HEK293 (cell line): Measurements from ENCODE around the gene LYL1.

Source experiments
- GLI4 ChIP-seq: fragments of 450-650 bp; formaldehyde crosslinking; IDR thresholded peaks from 2 replicates; pipeline ENCODE4 v1.5.1; 2016; ENCODE audit warnings: missing biosample characterization, missing genetic modification characterization
- HOXC10 ChIP-seq: sonication (generic); formaldehyde crosslinking; IDR thresholded peaks from 2 replicates; pipeline ENCODE4 v1.8.1; 2023; ENCODE audit warnings: mild to moderate bottlenecking, missing genetic modification reagents
- KLF10 ChIP-seq: fragments of 450-650 bp; IDR thresholded peaks from 2 replicates; pipeline ENCODE4 v1.5.1; 2018; ENCODE audit warnings: missing biosample characterization, mild to moderate bottlenecking, missing genetic modification characterization
- KLF7 ChIP-seq: fragments of 450-650 bp; formaldehyde crosslinking; IDR thresholded peaks from 2 replicates; pipeline ENCODE4 v1.5.1; 2016; ENCODE audit warnings: missing biosample characterization, missing genetic modification characterization, borderline replicate concordance
- PATZ1 ChIP-seq: fragments of 450-650 bp; formaldehyde crosslinking; IDR thresholded peaks from 2 replicates; pipeline ENCODE4 v1.5.1; 2016; ENCODE audit warnings: missing biosample characterization, missing genetic modification characterization
- PRDM1 ChIP-seq: fragments of 450-650 bp; formaldehyde crosslinking; IDR thresholded peaks from 2 replicates; pipeline ENCODE4; 2016; ENCODE audit warnings: missing biosample characterization, missing genetic modification characterization
- PRDM2 ChIP-seq: fragments of 450-650 bp; formaldehyde crosslinking; IDR thresholded peaks from 2 replicates; pipeline ENCODE4 v1.5.1; 2016; ENCODE audit warnings: missing biosample characterization, missing genetic modification characterization, borderline replicate concordance
- REPIN1 ChIP-seq: fragments of 450-650 bp; formaldehyde crosslinking; IDR thresholded peaks from 2 replicates; pipeline ENCODE4 v1.5.1; 2017; ENCODE audit warnings: missing biosample characterization, missing genetic modification characterization, low read depth
- TCF7L2 ChIP-seq: IDR thresholded peaks from 2 replicates; pipeline ENCODE4 v1.6.1; 2011; ENCODE audit warnings: low read depth, mild to moderate bottlenecking, inconsistent platforms, low read length, moderate library complexity, borderline replicate concordance
- ZIC2 ChIP-seq: fragments of 450-650 bp; formaldehyde crosslinking; IDR thresholded peaks from 2 replicates; pipeline ENCODE4 v1.5.1; 2016; ENCODE audit warnings: missing biosample characterization, missing genetic modification characterization
- ZNF112 ChIP-seq: fragments of 450-650 bp; formaldehyde crosslinking; IDR thresholded peaks from 2 replicates; pipeline ENCODE4 v1.5.0; 2017; ENCODE audit warnings: missing biosample characterization, missing genetic modification characterization
- ZNF155 ChIP-seq: fragments of 450-650 bp; formaldehyde crosslinking; IDR thresholded peaks from 2 replicates; pipeline ENCODE4 v1.5.1; 2016; ENCODE audit warnings: missing biosample characterization, missing genetic modification characterization
- ZNF19 ChIP-seq: fragments of 450-650 bp; formaldehyde crosslinking; IDR thresholded peaks from 2 replicates; pipeline ENCODE4; 2016; ENCODE audit warnings: missing biosample characterization, missing genetic modification characterization, low read depth
- ZNF280D ChIP-seq: fragments of 450-650 bp; formaldehyde crosslinking; IDR thresholded peaks from 2 replicates; pipeline ENCODE4 v1.5.1; 2016; ENCODE audit warnings: missing biosample characterization, missing genetic modification characterization
- ZNF354C ChIP-seq: fragments of 450-650 bp; formaldehyde crosslinking; IDR thresholded peaks from 2 replicates; pipeline ENCODE4 v1.5.1; 2016; ENCODE audit warnings: missing biosample characterization, missing genetic modification characterization, low read depth, borderline replicate concordance
- ZNF423 ChIP-seq: fragments of 450-650 bp; formaldehyde crosslinking; IDR thresholded peaks from 2 replicates; pipeline ENCODE4 v1.5.1; 2016; ENCODE audit warnings: missing biosample characterization, missing genetic modification characterization
- ZNF48 ChIP-seq: fragments of 450-650 bp; formaldehyde crosslinking; IDR thresholded peaks from 2 replicates; pipeline ENCODE4 v1.5.1; 2016; ENCODE audit warnings: missing biosample characterization, missing genetic modification characterization
- ZNF558 ChIP-seq: fragments of 450-650 bp; formaldehyde crosslinking; IDR thresholded peaks from 2 replicates; pipeline ENCODE4 v1.5.1; 2016; ENCODE audit warnings: missing biosample characterization, missing genetic modification characterization
- ZNF670 ChIP-seq: fragments of 450-650 bp; formaldehyde crosslinking; IDR thresholded peaks from 2 replicates; pipeline ENCODE4 v1.5.1; 2016; ENCODE audit warnings: missing biosample characterization, missing genetic modification characterization, low read depth
- ZNF785 ChIP-seq: fragments of 450-650 bp; formaldehyde crosslinking; IDR thresholded peaks from 2 replicates; pipeline ENCODE4 v1.5.1; 2016; ENCODE audit warnings: missing biosample characterization, missing genetic modification characterization
- TF ChIP-seq, protein P1 (sequence below): fragments of 450-650 bp; formaldehyde crosslinking; conservative IDR thresholded peaks from 2 replicates; pipeline ENCODE4 v1.5.1; 2016; ENCODE audit warnings: low read depth, missing biosample characterization, missing genetic modification characterization
- TF ChIP-seq, protein P2 (sequence below): fragments of 450-650 bp; formaldehyde crosslinking; IDR thresholded peaks from 2 replicates; pipeline ENCODE4 v1.5.1; 2016; ENCODE audit warnings: missing biosample characterization, missing genetic modification characterization, borderline replicate concordance

LYL1 gene

GRCh38 chr19:13082192-13083007 lies 20.3 kb downstream of the LYL1 start (continued):
- TF ChIP-seq PATZ1 (tag by site-specific recombination) = peak; percentile 41; the same call in 1 of the 2 replicates
- TF ChIP-seq ZNF423 (tag by site-specific recombination) = no peak
- no peak for TF ChIP-seq REPIN1 (tag by site-specific recombination)
- no peak for TF ChIP-seq PRDM2
- no peak for TF ChIP-seq TCF7L2
- no peak for TF ChIP-seq ZNF112 (tag by site-specific recombination)
- TF ChIP-seq ZNF19 (tag by site-specific recombination) = no peak
- no peak for TF ChIP-seq GLI4 (tag by site-specific recombination)
- no peak for TF ChIP-seq KLF7
- TF ChIP-seq ZNF558 (tag by site-specific recombination) = no peak
- no peak for TF ChIP-seq ZNF354C (tag by site-specific recombination)
- TF ChIP-seq, protein P1, sequence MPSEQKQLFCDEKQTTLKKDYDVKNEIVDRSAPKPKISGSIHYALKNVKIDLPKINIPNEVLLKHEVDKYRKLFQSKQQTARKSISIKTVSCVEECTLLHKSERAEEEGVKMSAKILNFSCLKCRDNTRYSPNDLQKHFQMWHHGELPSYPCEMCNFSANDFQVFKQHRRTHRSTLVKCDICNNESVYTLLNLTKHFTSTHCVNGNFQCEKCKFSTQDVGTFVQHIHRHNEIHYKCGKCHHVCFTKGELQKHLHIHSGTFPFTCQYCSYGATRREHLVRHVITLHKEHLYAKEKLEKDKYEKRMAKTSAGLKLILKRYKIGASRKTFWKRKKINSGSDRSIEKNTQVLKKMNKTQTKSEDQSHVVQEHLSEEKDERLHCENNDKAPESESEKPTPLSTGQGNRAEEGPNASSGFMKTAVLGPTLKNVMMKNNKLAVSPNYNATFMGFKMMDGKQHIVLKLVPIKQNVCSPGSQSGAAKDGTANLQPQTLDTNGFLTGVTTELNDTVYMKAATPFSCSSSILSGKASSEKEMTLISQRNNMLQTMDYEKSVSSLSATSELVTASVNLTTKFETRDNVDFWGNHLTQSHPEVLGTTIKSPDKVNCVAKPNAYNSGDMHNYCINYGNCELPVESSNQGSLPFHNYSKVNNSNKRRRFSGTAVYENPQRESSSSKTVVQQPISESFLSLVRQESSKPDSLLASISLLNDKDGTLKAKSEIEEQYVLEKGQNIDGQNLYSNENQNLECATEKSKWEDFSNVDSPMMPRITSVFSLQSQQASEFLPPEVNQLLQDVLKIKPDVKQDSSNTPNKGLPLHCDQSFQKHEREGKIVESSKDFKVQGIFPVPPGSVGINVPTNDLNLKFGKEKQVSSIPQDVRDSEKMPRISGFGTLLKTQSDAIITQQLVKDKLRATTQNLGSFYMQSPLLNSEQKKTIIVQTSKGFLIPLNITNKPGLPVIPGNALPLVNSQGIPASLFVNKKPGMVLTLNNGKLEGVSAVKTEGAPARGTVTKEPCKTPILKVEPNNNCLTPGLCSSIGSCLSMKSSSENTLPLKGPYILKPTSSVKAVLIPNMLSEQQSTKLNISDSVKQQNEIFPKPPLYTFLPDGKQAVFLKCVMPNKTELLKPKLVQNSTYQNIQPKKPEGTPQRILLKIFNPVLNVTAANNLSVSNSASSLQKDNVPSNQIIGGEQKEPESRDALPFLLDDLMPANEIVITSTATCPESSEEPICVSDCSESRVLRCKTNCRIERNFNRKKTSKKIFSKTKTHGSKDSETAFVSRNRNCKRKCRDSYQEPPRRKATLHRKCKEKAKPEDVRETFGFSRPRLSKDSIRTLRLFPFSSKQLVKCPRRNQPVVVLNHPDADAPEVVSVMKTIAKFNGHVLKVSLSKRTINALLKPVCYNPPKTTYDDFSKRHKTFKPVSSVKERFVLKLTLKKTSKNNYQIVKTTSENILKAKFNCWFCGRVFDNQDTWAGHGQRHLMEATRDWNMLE = no peak
- TF ChIP-seq KLF10 (tag by site-specific recombination) = no peak
- no peak for TF ChIP-seq ZNF280D (tag by site-specific recombination)
- no peak for TF ChIP-seq ZNF48 (tag by site-specific recombination)
- TF ChIP-seq ZNF155 (tag by site-specific recombination) = no peak
- peak; percentile 90 for TF ChIP-seq ZIC2
- TF ChIP-seq HOXC10 (CRISPR knock-in tag) = no peak
- TF ChIP-seq ZNF785 = no peak
- TF ChIP-seq ZNF670 (tag by site-specific recombination) = no peak
- TF ChIP-seq, protein P2, sequence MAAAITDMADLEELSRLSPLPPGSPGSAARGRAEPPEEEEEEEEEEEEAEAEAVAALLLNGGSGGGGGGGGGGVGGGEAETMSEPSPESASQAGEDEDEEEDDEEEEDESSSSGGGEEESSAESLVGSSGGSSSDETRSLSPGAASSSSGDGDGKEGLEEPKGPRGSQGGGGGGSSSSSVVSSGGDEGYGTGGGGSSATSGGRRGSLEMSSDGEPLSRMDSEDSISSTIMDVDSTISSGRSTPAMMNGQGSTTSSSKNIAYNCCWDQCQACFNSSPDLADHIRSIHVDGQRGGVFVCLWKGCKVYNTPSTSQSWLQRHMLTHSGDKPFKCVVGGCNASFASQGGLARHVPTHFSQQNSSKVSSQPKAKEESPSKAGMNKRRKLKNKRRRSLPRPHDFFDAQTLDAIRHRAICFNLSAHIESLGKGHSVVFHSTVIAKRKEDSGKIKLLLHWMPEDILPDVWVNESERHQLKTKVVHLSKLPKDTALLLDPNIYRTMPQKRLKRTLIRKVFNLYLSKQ (tag by site-specific recombination) = no peak
- TF ChIP-seq PRDM1 = no peak
